Gastroesophageal sphincter (tissue), 4 donors: ENCODE results near the gene PPP6R2. TPM values are rescaled to one million over a fixed set of nuclear protein-coding genes. Genes with fewer than 3 reads are reported as not detected.

ENCODE experiments used
- ATAC-seq: fragments of 150-250 bp; one replicate; pipeline ENCODE4 v1.9.1; 2016; ENCODE audit warnings: mild to moderate bottlenecking, moderate library complexity
- H3K27ac ChIP-seq, 4 donors: fragments of 200-600 bp; sonication (generic) in 3 of 4; 1 replicate in 3 of 4; 2 replicates in 1 of 4; pipeline ENCODE4 v1.5.1; 2016 to 2019
- H3K27me3 ChIP-seq: fragments of 200-600 bp; sonication (generic); one replicate; pipeline ENCODE4 v1.5.1; 2019
- H3K36me3 ChIP-seq, 2 donors: fragments of 200-600 bp; sonication (generic); one replicate each; pipeline ENCODE4 v1.5.1; 2019; ENCODE audit warnings: control low read depth in 1 of 2
- H3K4me1 ChIP-seq, 3 donors: fragments of 200-600 bp; sonication (generic); 1 replicate in 2 of 3; 2 replicates in 1 of 3; pipeline ENCODE4 v1.5.1; 2016 to 2019; ENCODE audit warnings: control low read depth in 2 of 3
- H3K4me3 ChIP-seq, 2 donors: fragments of 200-600 bp; sonication (generic); one replicate each; pipeline ENCODE4 v1.5.1; 2019; ENCODE audit warnings: mild to moderate bottlenecking in 1 of 2, moderate library complexity in 1 of 2
- H3K9me3 ChIP-seq, 3 donors: fragments of 200-600 bp; sonication (generic); one replicate each; pipeline ENCODE4 v1.5.1; 2017 to 2019; ENCODE audit warnings: control low read depth in 2 of 3
- CTCF ChIP-seq, 4 experiments: fragments of 200-600 bp in 2 of 4; fragments of 450-650 bp in 2 of 4; sonication (generic) in 1 of 4; IDR thresholded peaks; one replicate each; pipeline ENCODE4 v1.5.1; 2017 to 2019; ENCODE audit warnings: antibody characterized with exemption in 4 of 4, mild to moderate bottlenecking in 2 of 4, moderate library complexity in 2 of 4
- EP300 ChIP-seq: sonication (generic); formaldehyde crosslinking; IDR thresholded peaks from one replicate; pipeline ENCODE4 v1.6.1; 2017; ENCODE audit warnings: antibody characterized with exemption, mild to moderate bottlenecking
- POLR2A ChIP-seq, 2 donors: fragments of 450-650 bp; IDR thresholded peaks; one replicate each; pipeline ENCODE4 v1.6.1; 2017; ENCODE audit warnings: antibody characterized with exemption in 2 of 2, mild to moderate bottlenecking in 2 of 2, moderate library complexity in 1 of 2
- POLR2AphosphoS5 ChIP-seq: sonication (generic); formaldehyde crosslinking; IDR thresholded peaks from one replicate; pipeline ENCODE4 v1.6.1; 2017; ENCODE audit warnings: antibody characterized with exemption
- WGBS, 2 donors: methylation state at CpG; one replicate each; pipeline ENCODE4 v1.1.5; 2018; ENCODE audit warnings: low coverage in 1 of 2; 5-methylcytosine and 5-hydroxymethylcytosine counted together
- total RNA-seq, 4 donors: library from RNA; depleted of rRNA; stranded (reverse); fragments of >200 nt; gene quantifications; one replicate each; pipeline ENCODE4 v1.1.0, GENCODE V29; 2016

Gene PPP6R2
- total RNA-seq, 4 donors from 2014 or later, result 52.2 to 73.5 (median 64.2) TPM

- ATAC-seq, result no peak
- Histone ChIP-seq H3K27ac (no peak overlapping the region), H3K9me3 (no peaks in the 10 kb centered on the region), H3K36me3 (peaks cover 0 to 45% of the 10 kb centered on the region in 2 donors), H3K4me3 (no peak overlapping the region), H3K4me1 (peaks cover 0 to 1% (median 0%) of the 10 kb centered on the region in 3 donors), H3K27me3 (no peaks in the 10 kb centered on the region)
- TF ChIP-seq CTCF (IDR thresholded peaks at IDR 0.05), result no peak
- no peak for TF ChIP-seq POLR2A (IDR thresholded peaks at IDR 0.05)
- no peak for TF ChIP-seq EP300
- no peak for TF ChIP-seq POLR2AphosphoS5
- 88% methylated on average over 7 of the region's 8 CpGs for WGBS, 2 donors
Measured at GRCh38 chr22:50356186-50356585, 13.1 kb downstream of the PPP6R2 start.

GRCh38 chr22:50357222-50357621 lies 14.1 kb downstream of the PPP6R2 start:
- no peak for ATAC-seq
- Histone ChIP-seq H3K27ac (no peak overlapping the region), H3K4me3 (no peak overlapping the region), H3K4me1 (peaks cover 0 to 11% (median 0%) of the 10 kb centered on the region in 3 donors), H3K27me3 (no peaks in the 10 kb centered on the region), H3K36me3 (peaks cover 0 to 39% of the 10 kb centered on the region in 2 donors), H3K9me3 (no peaks in the 10 kb centered on the region)
- 86 to 89% methylated on average over 1 of the region's 1 CpG for WGBS, 2 donors
- TF ChIP-seq POLR2AphosphoS5 (no peak), POLR2A (IDR thresholded peaks at IDR 0.05) (no peak), EP300 (no peak), CTCF (IDR thresholded peaks at IDR 0.05) (no peak)

GRCh38 chr22:50357756-50358155 lies 14.6 kb downstream of the PPP6R2 start:
- no peaks in the 10 kb centered on the region for H3K27me3 ChIP-seq
- H3K9me3 ChIP-seq, result no peaks in the 10 kb centered on the region
- H3K27ac ChIP-seq, result no peak overlapping the region
- H3K4me1 ChIP-seq, result peaks cover 0 to 16% (median 0%) of the 10 kb centered on the region in 3 donors
- no peak for ATAC-seq
- no peak for TF ChIP-seq EP300
- no peak for TF ChIP-seq POLR2AphosphoS5
- no peak for TF ChIP-seq POLR2A (IDR thresholded peaks at IDR 0.05)
- no peak for TF ChIP-seq CTCF (IDR thresholded peaks at IDR 0.05)
- 89 to 95% methylated on average over 5 to 10 of the region's 10 CpGs for WGBS, 2 donors
- no peak overlapping the region for H3K4me3 ChIP-seq
- H3K36me3 ChIP-seq, result peaks cover 0 to 33% of the 10 kb centered on the region in 2 donors

GRCh38 chr22:50360578-50360977 lies 17.5 kb downstream of the PPP6R2 start:
- TF ChIP-seq CTCF (IDR thresholded peaks at IDR 0.05) (no peak), POLR2A (IDR thresholded peaks at IDR 0.05) (no peak), POLR2AphosphoS5 (no peak), EP300 (no peak)
- no peak for ATAC-seq
- Histone ChIP-seq H3K27ac (no peak overlapping the region), H3K4me1 (peaks cover 0 to 24% (median 0%) of the 10 kb centered on the region in 3 donors), H3K27me3 (no peaks in the 10 kb centered on the region), H3K4me3 (no peak overlapping the region), H3K9me3 (no peaks in the 10 kb centered on the region), H3K36me3 (peaks cover 0 to 31% of the 10 kb centered on the region in 2 donors)
- 57% methylated on average over 1 of the region's 2 CpGs; no CpG with 5 or more reads in 1 of the 2 donors for WGBS, 2 donors

GRCh38 chr22:50361222-50361621 lies 18.1 kb downstream of the PPP6R2 start:
- 87 to 93% methylated on average over 3 to 5 of the region's 5 CpGs for WGBS, 2 donors
- H3K9me3 ChIP-seq, result no peaks in the 10 kb centered on the region

More at GRCh38 chr22:50361222-50361621, 18.1 kb downstream of the PPP6R2 start:
- no peak for ATAC-seq
- Histone ChIP-seq H3K36me3 (peaks cover 0 to 25% of the 10 kb centered on the region in 2 donors), H3K4me3 (no peak overlapping the region), H3K27ac (no peak overlapping the region), H3K27me3 (no peaks in the 10 kb centered on the region), H3K4me1 (peaks cover 0 to 30% (median 2%) of the 10 kb centered on the region in 3 donors)
- TF ChIP-seq POLR2A (IDR thresholded peaks at IDR 0.05), result no peak
- no peak for TF ChIP-seq POLR2AphosphoS5
- TF ChIP-seq EP300, result no peak
- TF ChIP-seq CTCF (IDR thresholded peaks at IDR 0.05), result no peak
